Testis (tissue), 5 donors: Measurements from ENCODE around the gene HSD3B1. TPM values are rescaled to one million over a fixed set of nuclear protein-coding genes. Genes with fewer than 3 reads are reported as not detected.

Source experiments
- DNase-seq: peaks from one replicate; pipeline ENCODE4 v3.0.0-alpha.2; 2019
- H3K27ac ChIP-seq, 2 donors: fragments of 200-600 bp; sonication (generic); one replicate each; pipeline ENCODE4 v1.5.1; 2019
- H3K27me3 ChIP-seq: fragments of 200-600 bp; sonication (generic); one replicate; pipeline ENCODE4 v1.5.1; 2019
- H3K36me3 ChIP-seq: fragments of 200-600 bp; sonication (generic); one replicate; pipeline ENCODE4 v1.5.1; 2017; ENCODE audit warnings: low read depth; ENCODE audit errors: missing control alignments
- H3K4me1 ChIP-seq: fragments of 200-600 bp; sonication (generic); one replicate; pipeline ENCODE4 v1.5.1; 2019
- H3K4me3 ChIP-seq, 2 donors: fragments of 200-600 bp; sonication (generic); one replicate each; pipeline ENCODE4 v1.5.1; 2017 to 2019
- H3K9me3 ChIP-seq: fragments of 200-600 bp; sonication (generic); one replicate; pipeline ENCODE4 v1.5.1; 2017
- POLR2A ChIP-seq: fragments of 450-650 bp; IDR thresholded peaks from one replicate; pipeline ENCODE4 v1.6.1; 2017; ENCODE audit warnings: antibody characterized with exemption, mild to moderate bottlenecking, moderate library complexity
- WGBS, 2 donors: methylation state at CpG; one replicate each; pipeline ENCODE4 v1.1.5; 2018; 5-methylcytosine and 5-hydroxymethylcytosine counted together
- intact Hi-C: fragments of 100-400 bp; cut with DNase I; formaldehyde crosslinking; loops from one replicate; pipeline ENCODE4 v1.15.1; 2023; ENCODE audit warnings: low total_unique reads
- long read RNA-seq, 2 donors: transcript quantifications; one replicate each; lab custom pipeline, GENCODE V29; 2026
- polyA plus RNA-seq: library from polyadenylated mRNA; stranded (reverse); fragments of 350-450 nt; fragmentation: Illumina TruSeq; extraction: RNeasy Lipid Tissue Mini Kit (QIAGEN cat#74804); gene quantifications from one replicate; pipeline ENCODE4 v1.2.3, GENCODE V29; 2014; ENCODE audit warnings: low read depth, low replicate concordance; ENCODE audit not compliant: insufficient read depth
- total RNA-seq, 2 donors: library from RNA; depleted of rRNA; stranded (reverse); fragments of >200 nt; gene quantifications; one replicate each; pipeline ENCODE4 v1.2.3, GENCODE V29; 2016
- TF ChIP-seq, protein P1 (sequence below), 3 experiments: fragments of 450-650 bp in 2 of 3; fragments of 200-600 bp in 1 of 3; sonication (generic) in 1 of 3; IDR thresholded peaks; one replicate each; pipeline ENCODE4 v1.5.1; 2016 to 2019; ENCODE audit warnings: antibody characterized with exemption in 3 of 3, mild to moderate bottlenecking in 2 of 3, moderate library complexity in 1 of 3

The HSD3B1 gene
- total RNA-seq (under 1 TPM in 1 of 2 donors, not detected in 1; 0.24 TPM), polyA plus RNA-seq (not detected)
- long read RNA-seq, donor 1 = 0 reads
- long read RNA-seq, donor 2 = 0 reads

- no peak for DNase-seq
- no peaks in the 10 kb centered on the region for H3K9me3 ChIP-seq
- intact Hi-C loops = no loop called here
- 82 to 84% methylated on average over 1 of the region's 1 CpG for WGBS, 2 donors
- H3K4me3 ChIP-seq = no peak within 1 kb of the TSS
- H3K36me3 ChIP-seq = no peaks in the 10 kb centered on the region
- H3K4me1 ChIP-seq = no peaks in the 10 kb centered on the region
- TF ChIP-seq POLR2A = no peak
- TF ChIP-seq, protein P1, sequence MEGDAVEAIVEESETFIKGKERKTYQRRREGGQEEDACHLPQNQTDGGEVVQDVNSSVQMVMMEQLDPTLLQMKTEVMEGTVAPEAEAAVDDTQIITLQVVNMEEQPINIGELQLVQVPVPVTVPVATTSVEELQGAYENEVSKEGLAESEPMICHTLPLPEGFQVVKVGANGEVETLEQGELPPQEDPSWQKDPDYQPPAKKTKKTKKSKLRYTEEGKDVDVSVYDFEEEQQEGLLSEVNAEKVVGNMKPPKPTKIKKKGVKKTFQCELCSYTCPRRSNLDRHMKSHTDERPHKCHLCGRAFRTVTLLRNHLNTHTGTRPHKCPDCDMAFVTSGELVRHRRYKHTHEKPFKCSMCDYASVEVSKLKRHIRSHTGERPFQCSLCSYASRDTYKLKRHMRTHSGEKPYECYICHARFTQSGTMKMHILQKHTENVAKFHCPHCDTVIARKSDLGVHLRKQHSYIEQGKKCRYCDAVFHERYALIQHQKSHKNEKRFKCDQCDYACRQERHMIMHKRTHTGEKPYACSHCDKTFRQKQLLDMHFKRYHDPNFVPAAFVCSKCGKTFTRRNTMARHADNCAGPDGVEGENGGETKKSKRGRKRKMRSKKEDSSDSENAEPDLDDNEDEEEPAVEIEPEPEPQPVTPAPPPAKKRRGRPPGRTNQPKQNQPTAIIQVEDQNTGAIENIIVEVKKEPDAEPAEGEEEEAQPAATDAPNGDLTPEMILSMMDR (IDR thresholded peaks at IDR 0.05) = no peak
- no peaks in the 10 kb centered on the region for H3K27me3 ChIP-seq
- H3K27ac ChIP-seq = no peak within 1 kb of the TSS
Observed at GRCh38 chr1:119506941-119507340, at the start of gene HSD3B1. HSD3B1 (plus strand) TSS chr1:119507210; CDS start chr1:119507477, 267 bp downstream.

GRCh38 chr1:119462964-119463363, 44.0 kb upstream of the HSD3B1 start:
- WGBS, 2 donors = 100% methylated on average over 2 of the region's 2 CpGs
- no peak overlapping the region for H3K4me3 ChIP-seq
- TF ChIP-seq, protein P1 (IDR thresholded peaks at IDR 0.05) = no peak
- TF ChIP-seq POLR2A = no peak
- intact Hi-C loops = no loop called here
- no peaks in the 10 kb centered on the region for H3K4me1 ChIP-seq
- H3K27ac ChIP-seq = no peak overlapping the region
- no peak for DNase-seq
- H3K36me3 ChIP-seq = no peaks in the 10 kb centered on the region
- H3K27me3 ChIP-seq = no peaks in the 10 kb centered on the region
- H3K9me3 ChIP-seq = no peaks in the 10 kb centered on the region

- Histone ChIP-seq H3K27me3 (no peaks in the 10 kb centered on the region), H3K4me1 (no peaks in the 10 kb centered on the region), H3K9me3 (no peaks in the 10 kb centered on the region), H3K36me3 (no peaks in the 10 kb centered on the region), H3K4me3 (no peak overlapping the region), H3K27ac (no peak overlapping the region)
- WGBS, 2 donors = 89 to 91% methylated on average over 2 of the region's 2 CpGs
- intact Hi-C loops = no loop called here
- DNase-seq = no peak
- no peak for TF ChIP-seq POLR2A
- TF ChIP-seq, protein P1 (IDR thresholded peaks at IDR 0.05) = no peak
Observed at GRCh38 chr1:119463569-119463968, 43.4 kb upstream of the HSD3B1 start.

GRCh38 chr1:119466445-119466844, 40.6 kb upstream of the HSD3B1 start:
- WGBS, 2 donors = 71 to 78% methylated on average over 2 of the region's 2 CpGs
- Histone ChIP-seq H3K27me3 (no peaks in the 10 kb centered on the region), H3K36me3 (no peaks in the 10 kb centered on the region), H3K9me3 (no peaks in the 10 kb centered on the region), H3K4me3 (no peak overlapping the region), H3K4me1 (no peaks in the 10 kb centered on the region), H3K27ac (no peak overlapping the region)
- DNase-seq = no peak
- TF ChIP-seq, protein P1 (IDR thresholded peaks at IDR 0.05) = no peak
- TF ChIP-seq POLR2A = no peak
- intact Hi-C loops = no loop called here

DNA sequence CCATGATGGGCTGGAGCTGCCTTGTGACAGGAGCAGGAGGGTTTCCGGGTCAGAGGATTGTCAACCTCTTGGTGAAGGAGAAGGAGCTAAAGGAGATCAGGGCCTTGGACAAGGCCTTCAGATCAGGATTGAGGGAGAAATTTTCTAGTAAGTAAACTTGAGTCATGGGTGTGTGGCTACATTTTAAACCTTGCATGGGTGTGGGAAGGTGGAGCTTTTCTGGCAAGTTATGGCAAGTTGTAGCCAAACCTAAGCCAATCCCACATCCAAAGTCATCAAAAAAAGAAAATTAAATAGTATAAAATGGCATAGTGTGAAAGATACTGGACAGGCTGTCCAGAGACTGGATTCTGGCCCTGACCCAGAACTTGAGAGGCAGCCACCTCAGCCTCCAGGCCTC, 39.8 kb upstream of the HSD3B1 start:
- no peak for TF ChIP-seq POLR2A
- TF ChIP-seq, protein P1 (IDR thresholded peaks at IDR 0.05) = no peak
- Histone ChIP-seq H3K27ac (no peak overlapping the region), H3K27me3 (no peaks in the 10 kb centered on the region), H3K4me3 (no peak overlapping the region), H3K4me1 (no peaks in the 10 kb centered on the region), H3K36me3 (no peaks in the 10 kb centered on the region), H3K9me3 (no peaks in the 10 kb centered on the region)
- WGBS, 2 donors = 85 to 93% methylated on average over 1 of the region's 1 CpG
- no peak for DNase-seq
- intact Hi-C loops = no loop called here
